GM12864 (cell line): ENCODE measurements around the gene SUPT3H.

Experiments
- DNase-seq: peaks from one replicate; pipeline ENCODE4 v3.0.0-alpha.2; 2011; ENCODE audit warnings: low read depth
- H3K4me3 ChIP-seq: 2 replicates; pipeline ENCODE4 v1.5.1; 2011; ENCODE audit warnings: mild to moderate bottlenecking, low read depth, low read length, control low read depth
- TF ChIP-seq, protein P1 (sequence below): IDR thresholded peaks from 2 replicates; pipeline ENCODE4 v1.5.1; 2011; ENCODE audit warnings: low read depth, mild to moderate bottlenecking, moderate library complexity, low read length, control low read depth, inconsistent platforms; ENCODE audit errors: missing control alignments

Gene SUPT3H

DNA sequence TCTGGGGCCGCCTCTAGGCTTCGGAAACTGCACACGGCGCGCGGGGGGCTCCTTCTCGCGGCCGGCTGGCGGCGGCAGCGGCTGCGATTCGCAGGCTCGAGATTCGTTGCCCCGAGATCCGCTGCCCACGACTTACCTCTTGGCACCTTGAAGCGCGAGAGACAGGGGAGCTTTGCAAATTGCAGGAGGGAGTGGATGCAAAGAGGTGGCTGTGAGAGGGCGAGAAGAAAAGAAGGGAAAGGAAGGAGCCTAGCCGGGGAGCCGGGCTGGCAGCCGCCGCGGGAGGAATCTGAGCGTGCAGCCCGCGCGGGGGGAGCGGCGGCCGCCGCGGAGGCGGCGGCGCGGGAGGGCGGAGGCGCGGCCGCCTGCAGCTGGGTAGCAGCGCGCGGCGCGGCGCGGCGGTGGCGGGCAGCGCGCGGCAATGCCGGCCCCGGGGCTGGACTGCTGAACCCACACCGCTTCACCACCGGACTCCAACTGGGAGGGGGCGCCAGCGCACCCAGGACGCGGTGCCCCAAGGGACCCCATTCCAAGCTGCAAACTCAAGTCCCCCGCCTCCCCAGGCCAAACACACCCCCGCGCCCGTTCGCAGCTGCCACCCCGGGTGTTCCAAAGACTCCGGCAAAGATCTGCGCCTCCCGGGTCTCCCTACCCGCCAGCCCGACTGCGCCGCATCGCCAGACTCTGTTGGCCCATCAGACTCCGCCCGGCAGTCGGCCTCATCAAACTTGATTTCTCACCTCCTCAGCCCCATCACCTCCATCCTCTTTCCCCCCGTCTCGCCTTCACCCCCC is 44.2 kb upstream of the SUPT3H start:
- TF ChIP-seq, protein P1, sequence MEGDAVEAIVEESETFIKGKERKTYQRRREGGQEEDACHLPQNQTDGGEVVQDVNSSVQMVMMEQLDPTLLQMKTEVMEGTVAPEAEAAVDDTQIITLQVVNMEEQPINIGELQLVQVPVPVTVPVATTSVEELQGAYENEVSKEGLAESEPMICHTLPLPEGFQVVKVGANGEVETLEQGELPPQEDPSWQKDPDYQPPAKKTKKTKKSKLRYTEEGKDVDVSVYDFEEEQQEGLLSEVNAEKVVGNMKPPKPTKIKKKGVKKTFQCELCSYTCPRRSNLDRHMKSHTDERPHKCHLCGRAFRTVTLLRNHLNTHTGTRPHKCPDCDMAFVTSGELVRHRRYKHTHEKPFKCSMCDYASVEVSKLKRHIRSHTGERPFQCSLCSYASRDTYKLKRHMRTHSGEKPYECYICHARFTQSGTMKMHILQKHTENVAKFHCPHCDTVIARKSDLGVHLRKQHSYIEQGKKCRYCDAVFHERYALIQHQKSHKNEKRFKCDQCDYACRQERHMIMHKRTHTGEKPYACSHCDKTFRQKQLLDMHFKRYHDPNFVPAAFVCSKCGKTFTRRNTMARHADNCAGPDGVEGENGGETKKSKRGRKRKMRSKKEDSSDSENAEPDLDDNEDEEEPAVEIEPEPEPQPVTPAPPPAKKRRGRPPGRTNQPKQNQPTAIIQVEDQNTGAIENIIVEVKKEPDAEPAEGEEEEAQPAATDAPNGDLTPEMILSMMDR, result no peak
- DNase-seq, result no peak
- peak overlapping the region; percentile 30; the same call in 1 of the 2 replicates for H3K4me3 ChIP-seq

DNA sequence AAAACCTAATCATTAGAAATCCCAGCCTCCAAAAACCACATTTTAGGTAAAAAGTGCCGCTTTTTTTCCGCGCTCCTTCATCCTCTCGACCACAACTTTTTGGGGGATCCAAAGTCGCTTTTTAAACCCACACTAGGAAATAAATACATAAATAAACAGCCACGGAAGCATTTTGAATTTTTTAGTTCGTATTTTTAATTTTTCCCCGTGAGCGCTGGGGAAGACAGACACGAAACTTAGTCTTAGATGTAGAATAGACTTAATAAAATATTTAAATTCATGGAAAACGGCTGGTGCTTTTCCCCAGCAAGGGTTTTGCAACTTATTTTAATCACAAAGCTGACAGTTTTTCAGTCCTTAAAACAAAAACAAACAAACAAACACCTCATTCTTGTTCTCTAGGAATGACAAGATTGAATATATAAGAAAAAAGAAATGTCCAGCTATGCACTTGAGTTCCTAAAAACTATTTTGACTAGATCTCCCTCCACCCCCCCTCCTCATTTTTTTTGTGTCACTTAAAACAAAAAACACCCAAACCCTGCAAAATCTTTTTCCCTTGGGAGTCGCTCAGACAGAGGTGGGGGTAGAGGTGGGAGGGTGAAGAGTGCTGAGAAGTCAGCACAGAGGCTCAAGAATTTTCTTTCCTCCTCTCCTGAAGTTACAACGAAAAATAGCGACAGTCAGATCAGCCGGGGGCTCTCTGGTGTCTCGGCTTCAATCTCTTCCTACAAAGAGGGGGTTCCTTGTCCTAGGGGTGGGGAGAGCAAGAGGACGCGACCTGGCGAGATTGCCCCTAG is 43.4 kb upstream of the SUPT3H start:
- TF ChIP-seq, protein P1, result no peak
- H3K4me3 ChIP-seq, result no peak overlapping the region
- no peak for DNase-seq

DNA sequence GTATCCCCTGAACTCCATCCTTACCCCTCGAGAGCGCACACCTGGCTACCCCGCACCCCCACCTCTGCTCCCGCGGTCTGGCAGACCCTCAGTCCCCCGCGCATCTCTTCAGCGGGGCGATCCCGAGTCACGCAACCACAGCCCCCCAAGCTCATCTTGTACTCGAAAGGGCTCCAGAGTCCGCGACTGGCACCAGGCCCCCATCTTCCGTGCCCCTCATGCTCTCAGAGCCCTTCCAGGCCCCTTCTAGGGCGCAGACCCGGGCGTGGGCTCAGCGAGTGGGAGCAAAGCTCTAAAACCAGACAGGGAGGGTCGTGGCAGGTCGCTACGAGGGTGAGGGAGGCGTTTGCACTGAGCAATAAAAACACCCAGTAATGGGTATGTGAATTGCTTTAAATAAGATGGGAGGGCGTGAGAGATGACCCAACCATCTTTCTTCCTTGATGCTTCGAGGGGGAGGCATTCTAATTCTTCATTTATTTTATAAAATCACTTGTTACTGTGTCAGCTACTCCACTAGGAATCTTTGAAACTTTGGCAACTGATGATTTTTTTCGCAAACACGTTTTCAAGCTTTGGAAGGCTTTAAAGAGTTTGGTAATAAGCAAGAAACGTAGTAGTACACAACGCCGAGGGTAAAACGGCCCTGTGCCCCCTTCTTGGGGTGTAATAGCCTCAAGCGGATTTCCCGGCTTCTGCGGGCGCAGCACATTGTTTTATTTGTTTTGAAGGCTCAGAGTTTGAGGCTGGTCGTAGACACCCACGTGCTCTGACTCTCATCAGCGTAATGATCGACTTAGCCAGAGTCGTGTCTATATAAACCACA is 42.6 kb upstream of the SUPT3H start:
- H3K4me3 ChIP-seq, result no peak overlapping the region
- DNase-seq, result no peak
- TF ChIP-seq, protein P1, result no peak

DNA sequence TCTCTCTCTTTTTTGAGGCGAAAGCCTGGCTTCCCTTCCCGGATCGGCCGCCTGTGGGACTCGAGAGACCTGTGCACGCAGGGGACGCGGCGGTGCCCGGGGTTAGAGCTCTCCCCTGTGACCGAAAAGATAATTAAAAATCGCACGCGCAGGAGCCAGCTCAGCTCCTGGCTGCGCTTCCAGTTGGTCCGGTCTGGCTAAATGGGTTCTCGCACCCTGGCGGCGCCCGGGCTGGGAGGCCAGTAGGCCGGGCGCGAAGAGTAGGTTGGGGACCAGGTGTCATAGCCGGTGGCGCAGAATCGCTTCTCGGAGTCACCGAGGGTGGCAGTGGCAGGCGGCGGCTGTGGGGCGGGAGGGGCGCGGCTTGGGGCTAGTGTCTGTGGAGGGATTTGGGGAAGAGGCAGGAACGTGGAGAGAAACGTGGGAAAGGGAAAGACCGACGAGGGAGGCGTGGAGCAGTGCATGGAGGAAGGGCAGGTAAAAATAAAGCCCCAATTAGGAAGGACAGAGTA is 41.9 kb upstream of the SUPT3H start:
- no peak overlapping the region for H3K4me3 ChIP-seq
- no peak for DNase-seq
- TF ChIP-seq, protein P1, result peak; percentile 25

DNA sequence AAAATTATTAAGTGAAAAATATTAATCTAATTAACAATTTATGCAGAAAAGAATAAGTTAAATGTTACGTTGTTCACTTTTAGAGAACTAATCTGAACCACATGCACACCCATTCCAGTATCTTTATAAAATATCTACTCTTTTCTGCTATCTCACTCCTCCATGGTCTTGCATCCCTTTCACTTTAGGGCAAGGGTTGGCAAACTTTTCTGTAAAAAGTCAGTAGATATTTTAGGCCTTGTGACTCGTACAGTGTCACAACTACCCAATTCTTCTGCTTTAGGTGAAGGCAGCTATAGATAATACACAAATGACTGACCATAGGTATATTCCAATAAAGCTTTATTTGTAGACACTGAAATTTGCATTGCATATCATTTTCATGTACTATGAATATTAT is 39.7 kb upstream of the SUPT3H start:
- no peak overlapping the region for H3K4me3 ChIP-seq
- TF ChIP-seq, protein P1, result no peak
- DNase-seq, result no peak

DNA sequence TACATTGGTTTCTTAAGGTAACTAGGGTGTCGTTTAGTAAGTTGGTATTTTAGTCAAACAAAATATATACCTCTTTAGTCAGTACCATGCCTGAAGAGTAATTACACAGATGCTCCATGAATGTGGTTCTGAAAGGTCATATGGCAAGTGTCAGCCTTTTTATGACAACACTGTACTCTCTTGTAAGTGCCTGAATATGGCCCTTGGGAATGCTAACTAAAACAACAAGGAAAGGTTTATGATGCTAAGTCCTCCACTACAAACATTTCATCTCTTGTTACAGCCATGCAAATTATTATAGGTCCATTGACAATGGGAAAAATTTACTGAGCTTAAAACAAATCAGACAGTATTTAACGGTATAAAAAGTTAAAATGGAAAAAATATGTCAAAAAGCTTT is 39.0 kb upstream of the SUPT3H start:
- TF ChIP-seq, protein P1, result no peak
- DNase-seq, result no peak

More for the DNA sequence above, 39.0 kb upstream of the SUPT3H start:
- no peak overlapping the region for H3K4me3 ChIP-seq
